ENCODE data around the gene TOR2A.
"Not testable (repeated sequence)": the region's sequence is repeated elsewhere in the genome, so short reads cannot be mapped to it uniquely, and the experiment has no call there.

The TOR2A gene

DNA sequence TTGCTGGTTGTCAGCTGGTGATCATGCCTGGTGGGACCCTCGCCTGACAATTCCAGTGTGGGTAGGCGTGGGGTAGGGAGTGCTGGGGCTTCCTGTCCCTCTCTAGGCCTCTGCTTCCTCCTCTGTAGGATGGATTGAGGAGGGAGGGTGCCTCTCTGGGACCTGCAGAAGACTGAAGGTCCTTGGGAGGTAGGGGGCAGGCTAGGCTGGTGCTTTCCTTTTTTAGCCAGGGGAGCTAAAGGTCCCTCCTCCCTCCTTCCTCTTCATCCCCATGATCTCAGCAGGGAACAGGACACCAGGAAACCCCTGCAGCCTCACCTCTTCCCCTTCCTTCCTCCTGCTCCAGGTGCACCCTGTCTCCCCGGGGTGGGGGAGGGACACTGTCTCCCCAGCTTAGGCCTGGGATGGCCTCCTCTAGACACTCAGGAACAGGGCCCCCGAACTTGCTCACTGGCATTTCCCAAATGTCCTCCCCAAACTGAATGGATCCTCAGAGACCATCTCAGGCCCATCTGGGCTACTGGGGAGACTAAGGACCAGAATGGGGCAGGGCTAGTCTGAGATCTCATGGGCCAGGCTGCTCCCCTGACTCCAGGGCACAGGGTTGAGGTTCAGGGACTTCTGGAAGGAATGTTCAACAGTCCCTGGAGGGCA lies 35.0 kb upstream of the TOR2A start:
- in situ Hi-C loops (cut with MboI; ENCODE audit: low pct_unique_long_range_greater_than_20kb, low sequenced_read_pairs), result no loop called here
- peak; percentile 80 for DNase-seq

GRCh38 chr9:127769101-127769500 lies 34.0 kb upstream of the TOR2A start:
- no peak for DNase-seq
- in situ Hi-C loops (cut with MboI; ENCODE audit: low pct_unique_long_range_greater_than_20kb, low sequenced_read_pairs), result no loop called here

DNA sequence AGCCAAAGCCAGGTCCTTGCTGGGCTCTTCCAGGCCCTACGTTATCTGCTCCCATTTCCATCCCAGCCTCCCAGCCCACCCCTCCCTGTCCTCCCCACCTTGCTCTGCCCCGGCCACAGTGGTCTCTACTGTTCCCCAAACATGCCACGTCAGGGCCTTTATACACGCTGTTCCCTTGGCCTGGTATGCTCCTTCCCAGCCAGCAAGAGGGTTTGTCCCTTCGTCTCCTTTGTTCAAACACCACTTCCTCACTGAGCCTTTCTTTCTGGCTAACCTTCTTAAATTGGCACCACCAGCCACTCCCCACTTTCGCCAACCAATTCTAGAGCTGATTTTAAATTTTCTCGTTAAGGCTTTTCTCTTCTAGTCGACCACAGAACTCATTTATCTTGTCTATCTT lies 33.6 kb upstream of the TOR2A start:
- DNase-seq, result no peak
- in situ Hi-C loops (cut with MboI; ENCODE audit: low pct_unique_long_range_greater_than_20kb, low sequenced_read_pairs), result no loop called here

DNA sequence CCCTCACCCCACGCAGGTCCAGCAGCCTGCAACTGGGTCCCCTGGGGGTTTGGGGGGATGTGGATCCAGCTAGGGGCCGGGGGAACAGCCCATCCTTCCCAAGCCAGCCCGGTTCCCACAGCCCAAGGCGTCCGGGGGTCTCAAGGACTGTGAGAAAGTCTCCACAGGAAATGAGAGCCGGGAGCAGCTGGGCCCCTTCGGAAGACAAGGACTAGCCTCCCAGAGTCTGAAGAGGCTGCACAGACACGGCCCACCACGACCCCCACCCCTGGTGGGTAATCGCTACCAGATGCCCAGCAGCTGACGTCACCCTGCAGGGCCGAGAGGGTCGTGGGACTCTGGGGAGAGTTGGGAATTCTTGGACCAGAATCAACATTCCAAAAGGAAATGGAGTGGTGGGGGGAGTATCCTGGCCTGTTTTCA lies 32.8 kb upstream of the TOR2A start:
- DNase-seq, result no peak
- in situ Hi-C loops (cut with MboI; ENCODE audit: low pct_unique_long_range_greater_than_20kb, low sequenced_read_pairs), result no loop called here

DNA sequence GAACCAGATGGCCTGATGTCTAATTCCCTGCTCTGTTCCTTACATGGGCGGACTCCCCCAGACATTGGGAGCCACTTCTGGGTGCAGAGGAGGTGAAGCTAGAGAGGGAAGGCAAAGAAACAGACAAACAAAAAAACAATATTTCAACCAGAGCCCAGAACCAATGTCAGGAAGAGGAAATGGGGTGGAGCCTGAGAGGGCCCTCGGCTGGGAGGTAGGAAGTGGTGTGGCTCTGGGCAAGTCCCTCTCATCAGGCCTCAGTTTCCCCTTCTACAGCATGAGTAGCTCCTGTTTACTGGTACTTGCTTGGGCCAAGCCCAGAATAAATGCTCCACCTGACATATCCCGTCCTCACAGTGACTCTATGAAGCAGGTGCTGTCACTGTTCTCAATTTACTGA lies 32.3 kb upstream of the TOR2A start:
- DNase-seq, result no peak
- in situ Hi-C loops (cut with MboI; ENCODE audit: low pct_unique_long_range_greater_than_20kb, low sequenced_read_pairs), result no loop called here

- DNase-seq, result no peak
- in situ Hi-C loops (cut with MboI; ENCODE audit: low pct_unique_long_range_greater_than_20kb, low sequenced_read_pairs), result no loop called here
Measured at GRCh38 chr9:127765418-127765817, 30.3 kb upstream of the TOR2A start.

DNA sequence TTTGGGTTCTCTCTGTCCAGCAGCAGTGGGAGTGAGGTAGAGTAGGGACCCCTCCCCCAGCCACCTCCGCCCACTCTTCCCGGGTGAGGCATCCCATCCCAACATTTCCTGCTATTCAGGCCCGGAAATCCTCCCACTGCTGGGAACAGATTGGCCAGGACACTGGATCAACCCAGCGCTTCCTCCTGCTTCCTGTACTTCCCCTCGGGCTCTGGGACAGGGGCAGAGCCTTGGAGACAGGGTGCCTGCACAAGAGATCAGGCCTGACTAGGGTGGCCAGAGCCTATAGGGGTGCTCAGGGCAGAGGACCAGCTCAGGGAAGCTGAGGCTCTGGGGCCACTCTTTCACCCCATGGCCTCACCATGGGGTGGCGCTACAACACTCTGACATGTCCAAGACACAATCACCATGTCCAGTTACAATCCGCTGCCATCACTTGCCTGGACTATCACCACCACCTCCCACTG lies 28.9 kb upstream of the TOR2A start:
- in situ Hi-C loops (cut with MboI; ENCODE audit: low pct_unique_long_range_greater_than_20kb, low sequenced_read_pairs), result no loop called here
- DNase-seq, result peak; percentile 62

DNA sequence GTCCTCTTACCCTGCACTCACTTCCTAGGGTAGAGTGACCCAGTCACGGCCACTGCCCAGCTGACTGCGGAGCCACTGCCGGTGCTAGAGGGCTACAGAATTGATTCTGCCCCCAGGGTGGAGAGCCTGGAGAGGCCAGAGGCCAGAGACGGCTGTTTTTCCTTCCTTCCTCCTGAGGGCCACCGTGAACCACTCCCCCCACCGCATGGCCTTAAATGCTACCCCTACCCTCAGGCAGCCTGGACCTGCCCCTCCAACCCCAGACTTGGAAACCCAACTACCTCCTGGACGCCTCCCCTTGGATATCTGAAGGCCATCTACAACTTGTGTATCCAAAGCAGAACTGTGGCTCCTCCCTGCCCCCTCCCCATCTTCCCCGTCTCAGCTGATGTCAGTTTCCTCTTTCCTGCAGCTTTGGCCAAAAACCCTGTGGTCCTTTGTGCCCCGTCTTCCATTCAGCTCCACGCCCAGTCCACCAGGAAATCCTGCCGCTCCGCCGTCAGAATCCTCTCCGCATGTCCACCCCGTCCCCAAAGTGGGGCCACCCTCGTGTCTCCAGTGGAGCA lies 27.1 kb upstream of the TOR2A start:
- peak; percentile 60 for DNase-seq
- in situ Hi-C loops (cut with MboI; ENCODE audit: low pct_unique_long_range_greater_than_20kb, low sequenced_read_pairs), result no loop called here

GRCh38 chr9:127761491-127761956 lies 26.4 kb upstream of the TOR2A start:
- in situ Hi-C loops (cut with MboI; ENCODE audit: low pct_unique_long_range_greater_than_20kb, low sequenced_read_pairs), result no loop called here
- no peak for DNase-seq

DNA sequence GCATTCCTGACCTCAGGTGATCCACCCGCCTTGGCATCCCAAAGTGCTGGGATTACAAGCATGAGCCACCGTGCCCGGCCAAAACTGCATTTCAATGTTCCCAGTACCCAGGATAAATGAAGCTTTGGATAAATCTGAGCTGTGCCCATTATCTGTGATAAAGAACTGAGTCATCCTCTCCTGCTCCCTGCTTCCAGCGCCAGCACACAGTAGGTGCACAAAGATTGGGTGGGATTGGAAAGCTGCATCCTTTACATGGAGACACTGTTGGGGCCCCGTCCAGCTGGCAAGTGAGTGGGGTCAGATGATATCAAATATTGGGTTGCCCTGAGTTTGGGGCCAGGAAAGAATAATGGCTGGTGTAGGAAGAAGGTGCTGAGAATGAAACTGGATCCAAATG lies 26.0 kb upstream of the TOR2A start:
- in situ Hi-C loops (cut with MboI; ENCODE audit: low pct_unique_long_range_greater_than_20kb, low sequenced_read_pairs), result no loop called here
- no peak for DNase-seq

DNA sequence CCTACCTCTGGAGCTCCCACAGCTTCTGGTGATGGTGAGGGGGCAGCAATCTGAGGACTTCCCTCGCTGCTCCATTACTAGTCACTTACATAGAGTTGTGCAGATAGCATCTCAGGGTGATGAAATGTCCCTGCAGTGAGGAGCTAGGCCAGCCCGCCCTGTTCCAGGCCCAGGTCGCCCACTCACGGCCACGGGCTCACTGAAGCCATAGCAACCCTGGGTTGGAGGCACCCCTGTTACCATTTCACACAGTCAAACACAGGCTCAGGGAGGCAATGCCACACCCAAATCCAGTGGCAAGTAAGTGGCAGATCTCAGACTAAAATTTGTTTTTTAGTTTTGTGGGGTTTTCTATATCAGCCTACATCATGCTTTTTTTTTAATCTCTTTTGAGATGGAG lies 23.7 kb upstream of the TOR2A start:
- in situ Hi-C loops (cut with MboI; ENCODE audit: low pct_unique_long_range_greater_than_20kb, low sequenced_read_pairs), result no loop called here
- DNase-seq, result no peak

GRCh38 chr9:127756776-127757175 lies 21.7 kb upstream of the TOR2A start:
- in situ Hi-C loops (cut with MboI; ENCODE audit: low pct_unique_long_range_greater_than_20kb, low sequenced_read_pairs); DNase-seq: not testable (repeated sequence)

DNA sequence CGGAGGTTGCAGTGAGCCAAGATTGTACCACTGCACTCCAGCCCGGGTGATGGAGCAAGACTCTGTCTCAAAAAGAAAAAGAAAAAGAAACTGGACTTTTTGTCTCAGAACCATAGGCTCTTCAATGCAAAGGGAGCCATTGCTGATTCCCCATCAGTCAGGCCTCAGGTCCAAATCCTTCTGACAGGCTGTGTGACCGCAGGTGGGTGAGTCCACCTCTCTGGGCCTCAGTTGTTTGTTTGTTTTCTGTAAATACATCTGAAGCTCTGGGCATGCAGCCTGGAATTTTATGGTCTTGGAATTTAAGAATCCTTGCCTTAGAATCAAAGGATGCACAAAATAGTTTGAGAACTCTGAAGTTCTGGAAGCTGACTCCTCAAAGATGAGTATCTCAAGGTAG lies 21.1 kb upstream of the TOR2A start:
- in situ Hi-C loops (cut with MboI; ENCODE audit: low pct_unique_long_range_greater_than_20kb, low sequenced_read_pairs), result no loop called here
- DNase-seq, result no peak

GRCh38 chr9:127755061-127756060 lies 20.3 kb upstream of the TOR2A start:
- in situ Hi-C loops (cut with MboI; ENCODE audit: low pct_unique_long_range_greater_than_20kb, low sequenced_read_pairs), result no loop called here
- no peak for DNase-seq

DNA sequence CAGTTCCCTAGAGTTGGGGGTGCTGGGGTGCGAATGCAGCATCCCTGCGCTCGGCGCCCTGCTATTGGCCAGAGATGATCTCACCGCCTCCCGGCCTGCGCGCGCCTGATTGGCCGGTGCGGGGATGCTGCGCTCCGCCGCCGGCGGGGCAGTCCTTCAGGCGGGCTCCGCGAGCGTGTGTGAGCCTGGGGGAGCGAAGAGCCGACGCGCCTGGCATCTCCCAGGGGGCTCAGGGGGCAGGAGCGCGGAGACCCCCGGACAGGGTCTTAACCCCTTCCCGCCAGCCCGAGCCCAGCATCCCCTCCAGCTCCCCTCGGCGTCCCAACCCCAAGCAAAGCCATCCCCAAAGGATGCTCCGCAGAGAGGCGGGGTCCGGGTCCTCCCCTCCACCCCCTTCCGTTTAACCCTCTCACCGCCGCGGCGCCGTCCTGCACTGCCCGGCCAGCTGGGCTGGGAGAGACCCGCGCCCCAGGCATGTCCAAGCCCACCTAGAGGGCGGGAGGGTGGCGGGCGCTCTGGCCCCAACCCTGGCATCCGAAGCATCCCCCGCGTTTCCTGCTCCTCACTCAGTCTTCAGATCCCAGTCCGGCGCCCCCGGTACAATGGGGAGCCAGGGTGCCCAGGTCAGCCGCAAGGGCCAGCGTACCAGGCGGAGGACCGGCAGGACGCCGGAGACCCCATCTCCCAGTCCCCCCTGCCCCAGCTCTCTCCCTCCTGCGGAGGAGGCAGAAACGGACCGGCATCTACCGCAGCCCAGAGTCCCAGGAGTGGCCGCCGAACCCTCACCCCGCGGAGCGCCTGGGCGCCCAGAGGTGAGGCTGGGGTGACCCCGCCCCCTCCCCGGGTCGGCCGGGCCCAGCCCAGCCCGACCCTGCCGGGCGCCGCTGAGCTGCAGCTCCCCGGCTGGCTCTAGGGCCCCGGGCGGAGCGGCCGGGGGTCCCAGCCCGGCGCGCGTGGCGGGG lies 19.3 kb upstream of the TOR2A start:
- in situ Hi-C loops (cut with MboI; ENCODE audit: low pct_unique_long_range_greater_than_20kb, low sequenced_read_pairs), result no loop called here
- DNase-seq, result no peak

- in situ Hi-C loops (cut with MboI; ENCODE audit: low pct_unique_long_range_greater_than_20kb, low sequenced_read_pairs), result no loop called here
- DNase-seq, result no peak
Measured at GRCh38 chr9:127753622-127754021, 18.5 kb upstream of the TOR2A start.

DNA sequence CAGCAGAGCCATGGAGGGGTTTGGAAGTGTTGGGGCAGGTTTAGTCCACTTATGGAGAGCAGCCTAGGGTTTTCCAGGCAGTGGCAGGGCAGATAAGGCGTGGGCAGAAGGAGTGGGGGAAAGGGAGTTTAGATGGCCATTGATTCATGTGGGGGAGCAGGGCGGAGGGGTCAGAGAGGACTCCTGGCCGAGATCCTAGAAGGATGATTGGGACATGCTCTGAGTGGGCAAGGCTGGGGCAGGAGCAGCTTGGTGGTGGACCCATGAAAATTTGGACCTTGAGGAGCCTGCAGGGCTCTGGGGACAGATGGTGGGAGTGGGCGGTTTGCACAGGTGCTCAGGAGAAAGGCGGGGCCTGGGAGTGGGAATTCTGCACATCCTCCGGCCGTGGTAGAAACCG lies 18.1 kb upstream of the TOR2A start:
- DNase-seq, result no peak
- in situ Hi-C loops (cut with MboI; ENCODE audit: low pct_unique_long_range_greater_than_20kb, low sequenced_read_pairs), result no loop called here

DNA sequence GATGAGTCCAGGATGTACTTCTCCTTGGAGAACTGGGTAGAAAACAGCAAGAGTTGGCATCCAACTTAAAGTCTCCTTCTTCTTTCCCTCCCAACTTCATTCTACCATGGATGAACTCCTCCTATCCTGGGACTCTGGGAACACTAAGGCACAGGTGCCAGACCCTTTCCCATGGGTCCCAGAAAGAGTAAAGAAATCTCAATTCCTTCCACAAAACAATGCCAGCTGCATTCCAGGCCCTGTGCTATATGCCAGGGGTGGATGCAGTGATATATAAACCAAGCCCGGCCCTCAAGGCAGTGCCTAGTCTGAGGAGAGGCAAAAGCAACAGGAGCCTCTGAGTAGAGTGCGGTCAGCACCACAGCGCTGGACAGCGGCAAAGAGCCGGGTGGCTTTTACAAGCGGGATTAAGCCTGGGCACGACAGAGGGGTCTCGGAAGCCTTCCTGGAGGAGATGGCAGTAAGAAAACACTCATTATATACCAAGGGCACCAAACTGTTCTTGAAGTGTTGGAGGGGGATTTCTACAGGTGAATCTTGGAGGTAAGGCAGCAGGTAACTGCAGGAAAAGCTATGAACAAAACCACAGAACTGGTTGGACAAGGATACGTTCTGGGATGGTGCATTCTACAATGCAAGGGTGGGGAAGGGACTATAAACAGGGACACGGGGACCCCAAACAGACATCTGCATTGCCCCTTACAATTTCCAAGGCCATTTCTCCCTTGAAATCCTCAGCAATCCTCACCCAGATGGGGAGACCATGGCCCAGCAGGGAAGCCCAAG lies 16.4 kb upstream of the TOR2A start:
- in situ Hi-C loops (cut with MboI; ENCODE audit: low pct_unique_long_range_greater_than_20kb, low sequenced_read_pairs), result no loop called here
- no peak for DNase-seq

Data from KBM-7 (cell line).